Measurements from ENCODE around the gene PDCD1LG2. TPM values are rescaled to one million over a fixed set of nuclear protein-coding genes. Genes with fewer than 3 reads are reported as not detected.

PDCD1LG2 gene
- polyA plus RNA-seq, 1 of the 3 experiments (the other 2 are of a cell fraction), result 11.1 TPM

- peak overlapping the region; percentile 83 for H3K9ac ChIP-seq
- peaks cover 0 to 4% of the 10 kb centered on the region in 2 experiments for H3K36me3 ChIP-seq (replicated peaks in 1 of 2; ENCODE audit: control insufficient read depth in 1 of 2, insufficient read depth in 2 of 2, low read length in 1 of 2)
- no peak overlapping the region for H2AFZ ChIP-seq (ENCODE audit: low read depth)
- peaks cover 33% of the 10 kb centered on the region for H3F3A ChIP-seq (replicated peaks; ENCODE audit: insufficient read depth)
- peak overlapping the region; percentile 83 for H3K4me2 ChIP-seq
- peaks cover 2% of the 10 kb centered on the region; the same call in 1 of the 2 replicates for H3K9me3 ChIP-seq
- H3K27me3 ChIP-seq (ENCODE audit: insufficient read depth), result no peaks in the 10 kb centered on the region
- H3K79me2 ChIP-seq (ENCODE audit: insufficient read depth), result peaks cover 39% of the 10 kb centered on the region
- DNase-seq, result no peak
- H3K4me3 ChIP-seq (ENCODE audit: low read depth in 2 of 2, low read length in 1 of 2), result peak overlapping the region in 1 of 2 experiments; percentile 58; a peak in 2 of 4 replicates
- peak overlapping the region; percentile 91 to 100 for H3K27ac ChIP-seq (ENCODE audit: low read depth in 2 of 2, low read length in 1 of 2)
- H4K20me1 ChIP-seq (ENCODE audit: insufficient read depth), result no peaks in the 10 kb centered on the region
- CTCF ChIA-PET, result no interaction called here
- 6% methylated on average over 2 of the region's 2 CpGs for WGBS (ENCODE audit: low lambda C conversion rate)
- POLR2A ChIA-PET, result no interaction called here
- peaks cover 13 to 29% of the 10 kb centered on the region in 2 experiments for H3K4me1 ChIP-seq (ENCODE audit: control insufficient read depth in 1 of 2, insufficient read depth in 2 of 2, low read depth in 1 of 2, low read length in 1 of 2)
- H3K9me2 ChIP-seq, result no peaks in the 10 kb centered on the region
- TF ChIP-seq NRF1 (IDR thresholded peaks at IDR 0.05; ENCODE audit: low read depth, low read length), result no peak
- peak; percentile 40; the same call in 1 of the 2 replicates for TF ChIP-seq ELF1 (IDR thresholded peaks at IDR 0.05)
- TF ChIP-seq MXI1 (IDR thresholded peaks at IDR 0.05; ENCODE audit: low read depth, low read length), result no peak
- TF ChIP-seq NFIC (IDR thresholded peaks at IDR 0.05; ENCODE audit: borderline replicate concordance), result peak; percentile 97
- TF ChIP-seq EP300 (IDR thresholded peaks at IDR 0.05; ENCODE audit: borderline replicate concordance in 1 of 2, low read depth in 1 of 2, low read length in 1 of 2), result peak; percentile 45 to 100; a peak in 3 of 4 replicates
- peak; percentile 99 for TF ChIP-seq FOSL2 (IDR thresholded peaks at IDR 0.05; ENCODE audit: borderline replicate concordance, low read depth)
- TF ChIP-seq POLR2AphosphoS5 (IDR thresholded peaks at IDR 0.05; ENCODE audit: low read depth, low read length), result peak; percentile 82; the same call in 1 of the 2 replicates
- TF ChIP-seq, protein P1, sequence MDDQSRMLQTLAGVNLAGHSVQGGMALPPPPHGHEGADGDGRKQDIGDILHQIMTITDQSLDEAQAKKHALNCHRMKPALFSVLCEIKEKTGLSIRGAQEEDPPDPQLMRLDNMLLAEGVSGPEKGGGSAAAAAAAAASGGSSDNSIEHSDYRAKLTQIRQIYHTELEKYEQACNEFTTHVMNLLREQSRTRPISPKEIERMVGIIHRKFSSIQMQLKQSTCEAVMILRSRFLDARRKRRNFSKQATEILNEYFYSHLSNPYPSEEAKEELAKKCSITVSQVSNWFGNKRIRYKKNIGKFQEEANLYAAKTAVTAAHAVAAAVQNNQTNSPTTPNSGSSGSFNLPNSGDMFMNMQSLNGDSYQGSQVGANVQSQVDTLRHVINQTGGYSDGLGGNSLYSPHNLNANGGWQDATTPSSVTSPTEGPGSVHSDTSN (IDR thresholded peaks at IDR 0.05), result peak; percentile 92
- no peak for TF ChIP-seq FOXJ3 (CRISPR knock-in tag; IDR thresholded peaks at IDR 0.05)
- TF ChIP-seq, protein P2, sequence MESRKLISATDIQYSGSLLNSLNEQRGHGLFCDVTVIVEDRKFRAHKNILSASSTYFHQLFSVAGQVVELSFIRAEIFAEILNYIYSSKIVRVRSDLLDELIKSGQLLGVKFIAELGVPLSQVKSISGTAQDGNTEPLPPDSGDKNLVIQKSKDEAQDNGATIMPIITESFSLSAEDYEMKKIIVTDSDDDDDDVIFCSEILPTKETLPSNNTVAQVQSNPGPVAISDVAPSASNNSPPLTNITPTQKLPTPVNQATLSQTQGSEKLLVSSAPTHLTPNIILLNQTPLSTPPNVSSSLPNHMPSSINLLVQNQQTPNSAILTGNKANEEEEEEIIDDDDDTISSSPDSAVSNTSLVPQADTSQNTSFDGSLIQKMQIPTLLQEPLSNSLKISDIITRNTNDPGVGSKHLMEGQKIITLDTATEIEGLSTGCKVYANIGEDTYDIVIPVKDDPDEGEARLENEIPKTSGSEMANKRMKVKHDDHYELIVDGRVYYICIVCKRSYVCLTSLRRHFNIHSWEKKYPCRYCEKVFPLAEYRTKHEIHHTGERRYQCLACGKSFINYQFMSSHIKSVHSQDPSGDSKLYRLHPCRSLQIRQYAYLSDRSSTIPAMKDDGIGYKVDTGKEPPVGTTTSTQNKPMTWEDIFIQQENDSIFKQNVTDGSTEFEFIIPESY (IDR thresholded peaks at IDR 0.05; ENCODE audit: borderline replicate concordance, low read depth), result peak; percentile 91
- TF ChIP-seq, protein P3, sequence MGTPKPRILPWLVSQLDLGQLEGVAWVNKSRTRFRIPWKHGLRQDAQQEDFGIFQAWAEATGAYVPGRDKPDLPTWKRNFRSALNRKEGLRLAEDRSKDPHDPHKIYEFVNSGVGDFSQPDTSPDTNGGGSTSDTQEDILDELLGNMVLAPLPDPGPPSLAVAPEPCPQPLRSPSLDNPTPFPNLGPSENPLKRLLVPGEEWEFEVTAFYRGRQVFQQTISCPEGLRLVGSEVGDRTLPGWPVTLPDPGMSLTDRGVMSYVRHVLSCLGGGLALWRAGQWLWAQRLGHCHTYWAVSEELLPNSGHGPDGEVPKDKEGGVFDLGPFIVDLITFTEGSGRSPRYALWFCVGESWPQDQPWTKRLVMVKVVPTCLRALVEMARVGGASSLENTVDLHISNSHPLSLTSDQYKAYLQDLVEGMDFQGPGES (IDR thresholded peaks at IDR 0.05; ENCODE audit: low read depth, low read length), result no peak
- TF ChIP-seq RCOR1 (IDR thresholded peaks at IDR 0.05; ENCODE audit: low read length), result no peak
- TF ChIP-seq, protein P4, sequence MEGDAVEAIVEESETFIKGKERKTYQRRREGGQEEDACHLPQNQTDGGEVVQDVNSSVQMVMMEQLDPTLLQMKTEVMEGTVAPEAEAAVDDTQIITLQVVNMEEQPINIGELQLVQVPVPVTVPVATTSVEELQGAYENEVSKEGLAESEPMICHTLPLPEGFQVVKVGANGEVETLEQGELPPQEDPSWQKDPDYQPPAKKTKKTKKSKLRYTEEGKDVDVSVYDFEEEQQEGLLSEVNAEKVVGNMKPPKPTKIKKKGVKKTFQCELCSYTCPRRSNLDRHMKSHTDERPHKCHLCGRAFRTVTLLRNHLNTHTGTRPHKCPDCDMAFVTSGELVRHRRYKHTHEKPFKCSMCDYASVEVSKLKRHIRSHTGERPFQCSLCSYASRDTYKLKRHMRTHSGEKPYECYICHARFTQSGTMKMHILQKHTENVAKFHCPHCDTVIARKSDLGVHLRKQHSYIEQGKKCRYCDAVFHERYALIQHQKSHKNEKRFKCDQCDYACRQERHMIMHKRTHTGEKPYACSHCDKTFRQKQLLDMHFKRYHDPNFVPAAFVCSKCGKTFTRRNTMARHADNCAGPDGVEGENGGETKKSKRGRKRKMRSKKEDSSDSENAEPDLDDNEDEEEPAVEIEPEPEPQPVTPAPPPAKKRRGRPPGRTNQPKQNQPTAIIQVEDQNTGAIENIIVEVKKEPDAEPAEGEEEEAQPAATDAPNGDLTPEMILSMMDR (IDR thresholded peaks at IDR 0.05), result no peak
- peak; percentile 58; the same call in 1 of the 2 replicates for TF ChIP-seq TAF1 (IDR thresholded peaks at IDR 0.05; ENCODE audit: borderline replicate concordance, low read depth, low read length)
- peak; percentile 96 for TF ChIP-seq RXRA (IDR thresholded peaks at IDR 0.05; ENCODE audit: borderline replicate concordance, low read depth)
- TF ChIP-seq USF1 (IDR thresholded peaks at IDR 0.05; ENCODE audit: borderline replicate concordance, low read depth), result no peak
- TF ChIP-seq SIN3A (IDR thresholded peaks at IDR 0.05; ENCODE audit: borderline replicate concordance, low read depth, low read length), result peak; percentile 57; the same call in 1 of the 2 replicates
- peak; percentile 100 for TF ChIP-seq JUND (IDR thresholded peaks at IDR 0.05)
- TF ChIP-seq TCF12 (IDR thresholded peaks at IDR 0.05), result peak; percentile 98
- TF ChIP-seq GABPA (IDR thresholded peaks at IDR 0.05; ENCODE audit: low read depth), result no peak
- no peak for TF ChIP-seq USF2 (IDR thresholded peaks at IDR 0.05; ENCODE audit: borderline replicate concordance, low read depth, low read length)
- TF ChIP-seq RFX5 (IDR thresholded peaks at IDR 0.05; ENCODE audit: low read length), result no peak
- no peak for TF ChIP-seq GATA2 (CRISPR knock-in tag; IDR thresholded peaks at IDR 0.05)
- peak; percentile 75 for TF ChIP-seq MAX (IDR thresholded peaks at IDR 0.05; ENCODE audit: low read depth)
- peak; percentile 73; the same call in 1 of the 2 replicates for TF ChIP-seq YY1 (IDR thresholded peaks at IDR 0.05; ENCODE audit: low read depth)
- peak; percentile 98 for TF ChIP-seq FOXM1 (IDR thresholded peaks at IDR 0.05; ENCODE audit: low read depth)
- no peak for TF ChIP-seq EZH2phosphoT487 (IDR thresholded peaks at IDR 0.05; ENCODE audit: borderline replicate concordance, low read depth)
- no peak for TF ChIP-seq CHD2 (IDR thresholded peaks at IDR 0.05; ENCODE audit: low read length, partially characterized antibody)
These were observed 758 bp upstream of the PDCD1LG2 start for GRCh38 chr9:5509573-5509972.

All from SK-N-SH (cell line).